ENCODE data around the gene SNCAIP.
"Not testable (repeated sequence)": the region's sequence is repeated elsewhere in the genome, so short reads cannot be mapped to it uniquely, and the experiment has no call there.

The SNCAIP gene

DNA sequence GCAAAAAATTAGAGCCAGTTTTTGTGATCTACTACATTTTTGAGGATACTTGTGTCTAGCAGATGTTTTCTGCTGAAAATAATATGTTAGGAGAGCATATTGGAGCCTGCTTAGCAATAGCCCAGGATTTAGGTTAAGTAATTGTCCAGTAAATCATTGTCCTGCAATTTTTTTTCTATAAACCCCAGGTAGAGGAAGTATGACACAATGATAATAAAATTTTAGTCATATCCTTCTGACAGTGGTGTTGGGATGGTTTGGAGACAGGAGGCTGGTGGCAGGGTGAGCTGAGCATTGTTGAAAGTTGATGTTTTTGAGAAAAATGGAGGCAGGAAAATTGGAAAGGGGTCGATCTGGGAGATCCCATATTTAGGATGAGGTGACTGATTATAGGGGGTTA lies 3.5 kb downstream of the SNCAIP start:
- no peak for DNase-seq

DNA sequence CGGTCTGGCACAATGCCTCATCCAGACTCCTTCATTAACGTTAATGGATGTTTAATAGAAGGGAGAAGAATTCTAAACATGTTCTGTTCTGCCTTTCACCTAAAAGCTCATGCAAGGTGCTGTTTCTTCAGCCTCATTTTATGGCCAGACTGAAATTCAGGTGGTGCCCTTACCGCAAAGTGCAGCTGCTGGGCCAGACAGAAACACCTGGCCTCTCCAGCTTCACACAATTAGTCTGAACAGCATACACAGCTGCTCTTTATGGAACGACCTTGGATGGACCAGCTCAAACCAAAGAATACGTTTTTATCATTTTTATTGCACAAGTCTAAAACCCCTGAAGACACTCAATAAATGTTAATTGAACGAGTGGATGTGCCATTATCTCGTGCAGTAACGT lies 4.6 kb downstream of the SNCAIP start:
- no peak for DNase-seq

DNA sequence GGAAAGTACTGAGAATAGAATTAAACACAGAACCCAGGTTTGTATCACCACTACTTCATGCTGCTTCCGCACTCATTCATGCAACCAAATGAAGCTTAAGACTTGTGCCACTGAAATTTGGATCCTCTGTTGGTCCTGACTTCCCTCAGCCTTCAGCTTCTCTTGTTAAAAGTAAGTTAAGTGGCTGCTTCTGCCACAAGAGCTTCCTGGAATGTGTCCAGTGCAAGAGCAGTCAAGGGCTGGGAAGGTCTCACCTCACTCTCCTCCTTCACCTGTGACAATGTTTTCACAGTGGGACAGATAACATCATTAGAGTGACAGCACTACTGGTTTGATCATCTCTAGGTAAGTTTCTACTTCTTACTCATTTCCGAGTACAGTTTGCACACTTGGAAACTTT lies 7.9 kb downstream of the SNCAIP start:
- DNase-seq, result no peak

DNA sequence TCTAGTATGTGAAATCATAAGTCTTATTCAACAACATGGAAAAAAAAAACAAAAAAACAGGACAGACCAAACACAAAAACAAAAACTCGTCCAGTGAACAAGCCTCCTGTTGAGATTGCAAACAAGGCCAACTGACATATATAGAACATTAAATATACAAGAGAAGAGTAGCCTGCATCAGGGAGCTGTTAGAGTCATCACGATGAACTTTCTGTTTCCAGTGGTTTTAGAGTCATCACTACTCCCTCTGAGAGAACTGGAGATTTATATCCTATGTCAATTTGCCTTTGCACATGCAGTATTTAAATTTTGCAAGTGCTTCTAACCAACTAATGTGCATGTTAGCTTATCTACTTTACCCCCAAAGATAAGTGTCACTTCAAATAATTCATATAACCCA lies 9.9 kb downstream of the SNCAIP start:
- no peak for DNase-seq

DNA sequence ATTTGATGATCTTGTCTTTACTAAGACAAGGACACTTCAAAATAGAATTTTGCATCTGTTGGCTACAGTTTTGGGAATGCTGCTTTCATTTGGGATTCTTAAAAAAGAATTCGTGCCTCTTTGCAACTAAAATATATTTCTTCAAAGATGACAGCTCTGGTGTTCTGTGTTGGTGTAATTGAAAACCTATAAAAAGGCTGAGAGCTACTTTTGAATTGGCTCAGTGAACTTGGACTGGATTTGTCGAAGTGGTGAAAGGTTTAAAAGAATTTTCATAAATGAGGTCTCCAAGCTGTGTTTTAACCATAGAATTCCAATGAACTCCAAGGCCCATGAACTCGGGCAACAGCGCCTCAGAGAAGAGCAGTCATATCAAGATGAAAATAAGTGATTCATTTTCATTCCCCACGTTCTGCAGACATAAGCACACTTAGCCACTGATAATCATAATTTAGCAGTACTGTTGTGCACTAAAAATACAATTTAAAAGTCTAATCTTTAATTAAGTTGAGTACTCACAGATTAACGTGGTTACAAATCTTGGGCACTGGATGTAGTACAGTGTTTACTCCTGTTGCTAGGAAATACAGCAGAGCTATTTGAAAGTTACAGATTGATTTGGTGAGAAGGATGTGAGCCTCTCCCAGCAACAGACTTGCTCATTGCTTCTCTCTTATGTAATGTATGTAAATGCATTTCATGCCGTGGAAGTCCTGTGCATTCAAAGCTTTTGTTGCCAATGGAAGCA lies 10.9 kb downstream of the SNCAIP start:
- no peak for DNase-seq

DNA sequence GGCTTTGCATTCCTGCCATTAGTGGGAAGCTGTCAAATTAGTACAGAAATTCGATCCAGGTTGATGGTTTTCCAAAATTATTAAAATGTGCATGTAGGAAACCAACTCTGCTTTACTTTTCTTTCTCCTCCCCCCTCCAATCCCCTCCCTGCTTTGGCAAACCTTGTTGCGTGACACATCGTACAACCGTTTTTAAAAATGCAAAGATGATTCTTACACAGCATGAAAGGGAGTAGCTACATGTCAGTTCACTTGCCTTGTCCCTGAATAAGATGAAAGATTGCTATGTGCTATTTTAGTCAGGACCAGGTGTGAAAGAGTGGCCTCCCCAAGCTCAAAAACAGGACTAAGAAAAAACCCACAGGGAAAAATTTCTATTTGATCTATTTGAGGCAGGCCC lies 11.7 kb downstream of the SNCAIP start:
- no peak for DNase-seq

DNA sequence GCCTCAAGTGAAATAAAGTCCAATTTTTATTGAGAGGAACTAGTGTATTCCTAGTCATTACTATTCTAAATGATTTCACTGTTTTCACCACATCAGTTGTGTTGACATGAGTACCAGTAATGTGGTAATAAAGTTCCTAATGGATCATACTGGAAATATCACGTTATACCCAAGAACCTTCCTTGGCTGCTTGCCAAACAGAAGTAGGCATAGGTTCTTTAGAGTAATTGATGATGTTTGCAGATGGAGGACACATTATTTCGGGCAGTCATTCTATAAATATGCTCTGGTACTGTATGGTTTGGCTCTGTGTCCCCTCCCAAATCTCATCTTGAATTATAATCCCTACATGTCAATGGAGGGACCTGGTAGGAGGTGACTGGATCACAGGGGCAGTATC lies 15.1 kb downstream of the SNCAIP start:
- DNase-seq, result no peak

DNA sequence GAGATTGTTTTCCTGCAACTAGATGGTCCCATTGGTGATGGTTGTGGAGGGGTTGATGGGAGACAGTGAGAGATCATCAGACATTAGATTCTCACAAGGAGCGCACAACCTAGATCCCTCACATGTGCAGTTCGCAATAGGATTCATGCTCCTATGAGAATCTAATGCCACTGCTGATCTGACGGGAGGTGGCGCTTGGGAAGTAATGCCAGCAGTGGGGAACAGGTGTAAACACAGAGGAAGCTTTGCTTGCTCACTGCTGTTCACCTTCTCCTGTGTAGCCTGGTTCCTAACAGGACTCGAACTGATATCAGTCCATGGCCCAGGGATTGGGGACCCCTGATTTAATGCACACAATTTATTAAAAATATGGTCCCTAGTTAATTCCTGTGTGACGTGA lies 18.8 kb downstream of the SNCAIP start:
- DNase-seq, result no peak

DNA sequence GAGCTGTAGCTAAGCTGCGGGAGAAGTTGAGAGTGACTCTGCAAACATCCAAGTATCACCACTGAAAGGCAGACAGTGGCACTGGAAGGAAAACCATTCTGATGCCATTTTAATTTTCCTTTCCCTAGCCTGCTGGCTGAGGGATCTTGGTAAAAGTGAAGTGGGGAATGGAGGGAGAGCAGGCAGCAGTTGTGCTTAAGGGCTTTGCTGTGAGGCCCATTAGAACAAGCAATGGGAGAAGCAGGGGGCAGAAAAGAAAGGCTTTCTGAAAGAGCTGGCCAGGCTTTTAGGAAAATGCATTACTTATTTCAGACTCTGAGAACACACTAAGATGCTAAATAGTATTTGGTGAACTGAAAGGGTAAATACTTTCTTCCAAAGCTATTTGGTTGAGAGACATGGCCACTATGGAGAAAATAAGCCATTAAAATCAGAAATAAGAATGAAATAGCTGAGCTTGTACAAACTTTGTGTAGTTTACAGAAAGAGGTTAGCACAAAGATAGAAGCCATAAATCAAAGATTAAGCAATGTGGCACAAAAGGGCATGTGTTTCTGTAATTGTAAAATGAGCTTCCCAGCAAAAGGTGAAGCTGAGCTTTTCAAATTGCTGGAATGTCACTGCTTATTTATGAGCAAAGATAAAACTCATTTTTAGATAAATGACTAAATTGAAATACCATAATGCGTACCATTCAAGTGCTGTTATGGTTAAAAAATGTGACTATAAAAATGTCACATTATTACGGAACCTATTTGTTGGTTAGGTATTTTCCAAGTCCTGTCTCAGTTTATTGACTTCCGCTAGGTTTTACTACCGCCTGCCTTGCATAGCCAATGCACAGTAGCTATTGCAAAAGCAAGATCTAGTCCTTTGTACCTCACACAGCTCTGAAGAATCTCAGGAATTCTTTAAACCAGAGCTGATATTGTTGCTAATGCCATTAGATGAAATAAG lies 20.8 kb downstream of the SNCAIP start:
- no peak for DNase-seq

DNA sequence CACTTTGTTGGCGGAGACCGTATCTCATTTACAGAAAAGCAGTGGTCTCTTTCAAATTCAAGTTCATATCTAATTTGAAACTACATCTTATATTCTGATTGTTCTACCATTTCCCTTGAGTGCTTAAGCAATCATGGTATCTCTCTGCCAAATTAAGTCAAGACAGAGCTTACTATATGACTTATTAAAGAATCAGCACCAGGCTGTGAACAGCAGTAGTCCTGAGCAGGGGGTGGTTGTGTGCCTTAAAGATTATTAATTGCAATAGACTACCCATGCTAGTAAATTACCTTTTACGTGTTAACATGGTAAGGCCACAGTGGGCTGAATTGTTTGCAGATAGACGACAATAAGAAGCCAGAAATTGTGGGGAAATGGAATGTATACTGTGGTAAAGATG lies 21.5 kb downstream of the SNCAIP start:
- no peak for DNase-seq

DNA sequence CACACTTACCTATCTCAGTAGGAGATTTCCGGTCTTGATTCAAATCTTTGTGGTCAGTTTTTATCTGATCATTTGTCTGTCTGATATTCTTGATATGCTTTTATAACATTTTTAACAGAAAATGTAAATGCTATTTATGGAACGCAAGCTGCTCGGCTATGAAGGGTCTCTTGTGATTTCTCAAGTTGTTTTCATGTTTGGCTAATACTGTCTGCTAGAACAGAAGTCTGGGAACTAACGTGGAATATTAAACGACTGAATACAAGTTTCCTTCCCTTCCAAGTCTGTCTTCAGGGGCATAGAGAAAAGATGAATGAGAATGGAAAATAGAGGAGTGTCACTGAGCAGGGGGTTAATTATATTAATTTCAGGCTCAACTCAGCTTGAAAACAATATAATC lies 27.6 kb downstream of the SNCAIP start:
- no peak for DNase-seq

DNA sequence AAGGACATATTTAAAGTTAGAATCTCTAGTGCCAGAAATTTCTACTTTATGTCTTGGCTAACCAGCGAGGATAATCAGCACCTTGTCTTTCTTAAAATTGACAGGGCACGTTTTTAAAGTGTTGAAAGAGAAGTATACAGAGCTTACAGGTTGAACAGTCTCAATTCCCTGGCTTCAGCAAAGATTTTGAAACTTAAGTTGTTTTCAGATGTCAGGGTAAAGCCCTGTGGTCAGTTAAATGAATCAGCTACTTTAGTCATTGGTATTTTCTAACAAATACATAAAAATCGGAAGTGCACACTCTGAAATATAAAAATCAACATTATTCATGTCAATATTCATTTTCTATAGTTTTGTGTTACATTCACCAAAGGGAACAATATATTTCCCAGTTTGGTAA lies 29.1 kb downstream of the SNCAIP start:
- DNase-seq, result no peak

DNA sequence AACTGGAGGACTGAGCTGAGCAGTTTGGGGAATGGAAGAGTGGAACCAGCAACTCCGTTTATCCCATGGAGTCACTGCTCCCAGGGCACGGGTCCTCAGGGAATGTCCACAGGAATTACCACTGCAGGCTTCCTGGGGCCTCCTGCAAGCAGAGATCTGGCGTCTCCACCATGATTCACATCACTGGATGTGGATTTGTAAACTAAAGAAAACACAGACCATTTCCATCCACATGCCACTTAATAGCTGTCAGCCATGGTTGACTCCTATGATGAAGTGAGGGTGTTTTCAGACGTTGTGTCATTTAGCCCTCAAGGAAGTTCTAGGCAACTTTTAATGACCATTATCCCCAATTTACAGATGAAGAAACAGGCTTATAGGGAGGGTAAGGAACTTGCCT lies 30.2 kb downstream of the SNCAIP start:
- DNase-seq, result no peak

DNA sequence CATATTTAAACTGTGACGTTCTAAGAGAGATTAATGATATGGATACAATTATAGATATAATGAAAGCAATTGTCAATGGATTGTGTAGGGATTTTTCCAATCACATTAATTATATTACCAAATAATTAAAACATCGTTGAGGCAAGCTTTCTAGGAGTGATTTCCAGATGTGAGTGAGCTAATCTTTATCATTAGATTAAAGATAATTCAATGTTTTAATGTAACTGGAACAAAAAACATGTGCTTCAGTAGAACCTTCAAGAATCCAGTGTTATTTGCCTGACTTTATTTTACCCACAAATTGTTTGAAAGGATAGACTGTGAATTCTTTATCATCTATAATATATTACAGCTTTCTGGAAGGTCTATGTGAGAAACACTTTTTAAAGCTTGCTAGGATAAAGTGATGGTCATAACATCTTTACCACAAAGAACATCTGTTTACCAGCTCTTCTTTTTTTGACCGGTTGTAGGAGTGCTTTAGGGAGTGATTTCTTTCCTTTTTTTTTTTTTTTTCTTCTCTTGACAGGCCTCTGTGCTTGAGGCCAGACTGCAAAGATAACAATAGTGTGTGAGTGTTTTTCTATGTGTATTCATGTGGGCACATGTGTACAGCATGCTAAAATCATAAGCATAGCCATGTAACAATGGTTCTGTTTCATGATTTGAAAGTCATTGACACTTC lies 35.0 kb downstream of the SNCAIP start:
- no peak for DNase-seq

DNA sequence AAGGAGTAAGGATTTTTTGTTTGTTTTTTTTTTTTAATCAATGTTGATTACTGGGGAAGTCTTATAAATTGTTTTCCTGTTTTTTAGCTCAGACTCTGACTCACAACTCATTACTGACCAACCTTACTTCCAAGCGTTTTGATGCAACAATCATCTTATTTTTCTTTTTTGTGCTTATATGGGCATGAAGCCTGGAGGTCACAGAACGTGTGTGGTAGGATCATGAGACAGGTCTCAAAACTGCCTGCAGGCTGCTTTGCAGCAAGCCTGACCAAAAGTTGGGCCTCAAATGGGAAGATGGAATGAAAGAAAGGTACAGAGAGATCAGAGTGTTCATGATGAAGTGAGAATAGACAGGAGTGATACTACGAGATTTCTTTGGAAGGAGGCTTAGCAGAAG lies 38.5 kb downstream of the SNCAIP start:
- no peak for DNase-seq

DNA sequence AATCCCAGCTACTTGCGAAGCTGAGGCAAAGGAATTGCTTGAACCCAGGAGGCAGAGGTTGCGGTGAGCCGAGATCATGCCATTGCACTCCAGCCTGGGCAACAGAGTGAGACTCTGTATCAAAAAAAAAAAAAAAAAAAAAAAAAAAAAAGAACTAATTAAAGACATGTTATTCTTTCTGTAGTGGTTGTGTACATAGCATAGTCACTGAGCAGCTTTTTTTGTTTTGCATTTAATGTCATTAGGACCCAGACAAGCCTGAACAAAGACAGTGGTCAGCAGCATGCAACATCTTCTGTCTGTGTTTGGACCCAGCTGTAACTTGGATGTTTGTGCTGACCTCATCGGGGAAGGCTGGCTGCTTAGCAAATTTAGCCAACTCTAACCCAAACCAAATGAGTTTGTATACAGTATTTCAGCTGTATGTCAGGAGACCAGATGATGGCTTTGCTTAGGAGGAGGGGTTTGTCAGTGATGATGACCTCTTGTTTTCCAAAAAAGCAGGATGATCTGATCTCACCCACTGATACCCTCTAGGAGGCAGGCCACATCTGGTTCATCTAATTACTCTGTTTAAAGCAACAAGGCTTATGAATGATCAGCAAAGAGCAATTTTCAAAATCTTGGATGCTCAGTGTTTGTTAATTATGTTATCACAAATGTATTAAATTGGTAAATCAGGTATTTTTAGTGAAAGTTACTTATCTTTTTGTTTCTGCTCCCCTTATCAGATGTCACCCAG lies 39.5 kb downstream of the SNCAIP start:
- no peak for DNase-seq

DNA sequence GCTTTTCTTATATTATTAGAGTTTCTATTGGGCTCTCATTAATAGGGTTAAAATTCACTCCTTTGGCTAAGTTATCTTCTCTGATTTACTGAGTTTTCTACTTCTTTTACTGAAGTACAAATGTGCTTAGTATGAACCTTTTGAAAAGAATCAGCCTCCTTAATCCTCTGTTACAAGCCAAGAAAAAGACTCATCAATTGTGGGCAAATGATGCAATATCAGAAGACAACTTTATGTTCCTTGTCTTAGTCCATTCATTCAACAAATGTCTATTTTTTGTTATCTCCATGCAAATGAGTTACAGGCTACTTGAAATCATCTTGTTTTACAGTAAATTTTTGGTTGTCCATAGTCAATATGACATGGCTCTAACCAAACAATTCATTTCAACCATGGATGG lies 40.3 kb downstream of the SNCAIP start:
- DNase-seq, result no peak

DNA sequence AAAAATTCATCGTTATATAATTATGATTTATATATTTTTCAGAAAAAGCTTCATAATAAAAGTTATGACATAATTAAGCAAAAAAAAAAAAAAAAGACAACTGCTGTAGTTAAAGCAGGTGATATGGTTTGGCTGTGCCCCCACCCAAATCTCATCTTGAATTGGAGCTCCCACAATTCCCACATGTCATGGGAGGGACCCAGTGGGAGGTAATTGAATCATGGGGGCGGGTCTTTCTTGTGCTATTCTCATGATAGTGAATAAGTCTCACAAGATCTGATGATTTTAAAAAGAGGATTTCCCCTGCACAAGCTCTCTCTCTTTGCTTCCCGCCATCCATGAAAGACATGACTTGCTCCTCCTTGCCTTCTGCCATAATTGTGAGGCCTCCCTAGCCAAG lies 41.3 kb downstream of the SNCAIP start:
- DNase-seq, result not testable (repeated sequence)

DNA sequence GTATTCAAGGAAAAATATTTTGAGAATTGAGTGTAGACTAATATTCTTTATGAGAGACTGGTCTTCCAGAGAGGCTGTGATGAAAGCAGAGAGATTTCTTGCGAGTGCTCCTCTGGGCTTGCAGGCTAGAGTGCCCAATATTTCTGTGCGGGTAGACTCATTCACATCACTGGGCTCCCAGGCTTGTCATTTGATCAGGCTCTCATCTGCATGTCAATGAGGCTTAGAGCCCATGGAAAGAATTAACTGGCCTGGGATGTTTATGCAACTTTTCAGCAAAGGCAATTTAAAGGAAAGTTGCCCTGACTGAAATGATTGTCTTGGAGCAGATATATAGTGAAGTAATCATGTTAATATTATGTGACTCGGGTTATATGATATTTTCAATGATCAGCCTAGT lies 42.3 kb downstream of the SNCAIP start:
- DNase-seq, result no peak

DNA sequence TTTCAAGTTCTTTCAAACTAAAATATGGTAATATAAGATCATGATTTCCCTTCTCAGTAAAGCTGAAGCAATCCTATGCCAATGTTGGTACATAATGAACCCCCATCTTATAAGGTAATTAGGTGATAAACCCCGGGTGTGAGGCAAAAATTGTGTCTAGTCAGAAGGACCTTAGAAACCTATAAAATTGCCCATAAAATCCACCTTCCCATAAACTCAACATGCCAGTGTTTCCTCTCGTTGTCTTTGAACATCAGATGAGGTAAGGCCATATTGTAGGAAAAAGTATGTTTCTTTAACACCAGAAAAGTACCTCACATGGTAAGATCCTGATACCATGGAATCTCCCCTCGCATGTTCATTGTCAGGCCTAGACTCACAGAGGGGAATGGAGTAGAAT lies 43.3 kb downstream of the SNCAIP start:
- DNase-seq, result no peak

DNA sequence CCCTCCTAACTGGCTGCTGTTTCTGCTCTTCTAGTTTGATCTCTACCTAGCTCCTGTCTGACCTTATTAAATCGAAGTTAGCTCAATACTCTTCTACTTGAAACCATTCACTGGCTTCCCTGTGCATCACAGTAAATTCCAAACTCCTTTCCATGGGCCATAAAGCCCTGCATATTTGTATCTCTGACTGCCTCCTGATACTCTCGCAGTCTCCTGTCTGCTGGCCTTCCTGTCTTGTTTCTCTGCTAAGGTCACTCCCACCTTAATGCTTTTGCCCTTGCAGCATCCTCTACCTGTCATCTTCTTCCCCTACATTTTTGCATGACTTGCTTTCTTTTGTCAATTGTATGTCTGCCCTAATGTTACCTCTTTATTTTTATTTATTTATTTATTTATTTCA lies 44.8 kb downstream of the SNCAIP start:
- DNase-seq, result no peak

DNA sequence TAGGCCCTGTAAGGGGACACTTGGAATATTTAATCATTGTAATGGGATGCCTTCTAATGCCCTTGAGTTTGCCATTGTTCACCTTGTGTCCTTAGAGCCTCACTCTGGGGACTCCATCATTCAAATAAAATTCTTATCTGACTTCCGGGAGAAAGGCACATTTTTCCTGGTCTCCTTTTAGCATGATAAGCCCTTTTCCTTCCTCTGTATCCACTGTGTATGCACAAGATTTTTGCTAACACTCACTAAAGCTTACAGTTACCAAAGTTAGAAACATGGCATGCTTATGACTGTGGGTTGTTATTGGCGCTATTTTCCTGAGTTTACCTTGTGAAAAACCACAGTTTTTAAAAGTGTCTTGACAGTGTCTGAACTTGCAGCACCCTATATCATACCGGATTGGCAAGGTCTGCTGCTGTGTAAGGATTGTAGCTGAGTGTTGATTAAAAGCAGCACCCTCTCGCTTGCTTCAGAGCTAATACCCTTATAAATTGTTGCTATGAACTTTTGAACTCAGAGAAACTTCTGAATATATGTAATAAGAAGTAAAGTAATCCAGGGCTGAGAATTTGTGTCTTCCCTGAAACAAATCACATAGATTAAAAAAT lies 46.4 kb downstream of the SNCAIP start:
- DNase-seq, result no peak

DNA sequence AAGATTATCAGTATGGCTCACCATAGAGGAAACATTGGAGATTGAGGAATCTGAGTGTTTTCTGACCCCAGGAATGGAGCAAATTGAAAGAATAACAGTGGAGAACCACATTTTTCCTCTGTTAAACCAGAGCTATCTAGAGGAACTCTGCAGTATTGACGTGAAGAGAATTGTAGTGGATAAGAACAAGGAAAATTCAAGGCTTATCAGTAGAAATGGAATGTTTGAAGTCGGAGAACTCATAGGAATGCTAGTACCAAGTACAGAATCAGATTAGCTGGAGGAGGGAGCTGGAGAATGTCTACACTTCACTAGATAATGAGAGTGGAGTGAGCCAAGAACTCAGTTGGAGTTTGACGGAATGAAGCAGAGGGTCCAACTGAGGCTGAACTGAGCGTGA lies 50.3 kb downstream of the SNCAIP start:
- DNase-seq, result no peak

Data from activated CD4-positive, alpha-beta T cell treated with anti-CD3 and anti-CD28 coated beads, Interleukin-2, Interleukin-6, amounts not matched to agents 100 ng/mL and 50 ng/mL, durations not matched to agents 16 hours and 8 hours (primary cell).